Epithelial cell of proximal tubule (primary cell): ENCODE measurements around the gene TEKT3. TPM values are rescaled to one million over a fixed set of nuclear protein-coding genes. Genes with fewer than 3 reads are reported as not detected.

Experiments
- DNase-seq: peaks from one replicate; pipeline ENCODE4 v3.0.0-alpha.2; 2011; ENCODE audit warnings: low read depth
- H3K4me3 ChIP-seq: 2 replicates; pipeline ENCODE4 v1.5.1; 2011; ENCODE audit warnings: low read depth, mild to moderate bottlenecking, low read length
- total RNA-seq: library from RNA; depleted of rRNA; stranded (reverse); fragments of >200 nt; gene quantifications from 2 replicates; pipeline ENCODE4 v1.2.3, GENCODE V29; 2015
- TF ChIP-seq, protein P1 (sequence below): conservative IDR thresholded peaks from 2 replicates; pipeline ENCODE4 v1.5.1; 2012; ENCODE audit warnings: low read depth, mild to moderate bottlenecking, low read length

The TEKT3 gene
- total RNA-seq, 1 donor from 2014 or later = not detected

GRCh38 chr17:15368600-15368999, 27.2 kb upstream of the TEKT3 start:
- no peak for DNase-seq
- no peak overlapping the region for H3K4me3 ChIP-seq
- TF ChIP-seq, protein P1, sequence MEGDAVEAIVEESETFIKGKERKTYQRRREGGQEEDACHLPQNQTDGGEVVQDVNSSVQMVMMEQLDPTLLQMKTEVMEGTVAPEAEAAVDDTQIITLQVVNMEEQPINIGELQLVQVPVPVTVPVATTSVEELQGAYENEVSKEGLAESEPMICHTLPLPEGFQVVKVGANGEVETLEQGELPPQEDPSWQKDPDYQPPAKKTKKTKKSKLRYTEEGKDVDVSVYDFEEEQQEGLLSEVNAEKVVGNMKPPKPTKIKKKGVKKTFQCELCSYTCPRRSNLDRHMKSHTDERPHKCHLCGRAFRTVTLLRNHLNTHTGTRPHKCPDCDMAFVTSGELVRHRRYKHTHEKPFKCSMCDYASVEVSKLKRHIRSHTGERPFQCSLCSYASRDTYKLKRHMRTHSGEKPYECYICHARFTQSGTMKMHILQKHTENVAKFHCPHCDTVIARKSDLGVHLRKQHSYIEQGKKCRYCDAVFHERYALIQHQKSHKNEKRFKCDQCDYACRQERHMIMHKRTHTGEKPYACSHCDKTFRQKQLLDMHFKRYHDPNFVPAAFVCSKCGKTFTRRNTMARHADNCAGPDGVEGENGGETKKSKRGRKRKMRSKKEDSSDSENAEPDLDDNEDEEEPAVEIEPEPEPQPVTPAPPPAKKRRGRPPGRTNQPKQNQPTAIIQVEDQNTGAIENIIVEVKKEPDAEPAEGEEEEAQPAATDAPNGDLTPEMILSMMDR = no peak

GRCh38 chr17:15366026-15366425, 24.6 kb upstream of the TEKT3 start:
- DNase-seq = no peak
- no peak overlapping the region for H3K4me3 ChIP-seq
- TF ChIP-seq, protein P1 = no peak

GRCh38 chr17:15364615-15365014, 23.2 kb upstream of the TEKT3 start:
- H3K4me3 ChIP-seq = no peak overlapping the region
- DNase-seq = no peak
- TF ChIP-seq, protein P1 = no peak

DNA sequence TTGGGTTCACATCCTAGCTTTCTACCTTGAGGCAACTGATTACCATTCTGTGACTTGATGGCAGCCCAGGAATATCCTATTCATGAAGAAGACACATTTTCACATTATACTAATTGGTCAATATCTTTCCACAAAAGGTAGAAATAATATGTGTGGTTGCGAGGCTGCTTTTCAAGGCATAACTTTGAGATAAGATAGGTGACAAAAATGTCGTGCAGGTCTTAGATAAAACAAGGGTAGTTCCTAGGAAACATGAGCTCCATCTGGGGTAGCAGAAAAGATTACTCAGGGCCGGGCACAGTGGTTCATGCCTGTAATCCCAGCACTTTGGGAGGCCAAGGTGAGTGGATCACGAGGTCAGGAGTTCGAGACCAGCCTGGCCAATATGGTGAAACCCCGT, 22.3 kb upstream of the TEKT3 start:
- no peak for DNase-seq
- H3K4me3 ChIP-seq = no peak overlapping the region
- TF ChIP-seq, protein P1 = no peak

DNA sequence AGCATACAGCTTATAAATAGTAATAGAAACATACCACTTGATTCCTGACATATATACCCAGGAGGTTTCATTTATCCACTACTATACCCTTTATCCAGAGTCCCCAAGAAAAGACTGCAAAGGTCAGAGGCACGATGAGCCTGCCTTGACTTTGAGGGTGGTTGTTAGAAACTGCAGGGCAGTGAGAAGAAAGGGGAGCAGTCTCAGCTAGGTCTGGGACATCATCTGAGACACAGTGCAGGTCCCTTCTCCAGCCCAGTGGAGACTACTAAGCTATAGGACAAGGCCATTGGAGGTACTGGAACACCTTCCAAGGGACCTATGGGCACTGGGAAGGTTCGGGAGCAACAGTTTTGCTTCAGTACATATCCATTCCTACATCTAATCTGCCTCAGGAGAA, 20.2 kb upstream of the TEKT3 start:
- no peak overlapping the region for H3K4me3 ChIP-seq
- DNase-seq = no peak
- TF ChIP-seq, protein P1 = no peak

DNA sequence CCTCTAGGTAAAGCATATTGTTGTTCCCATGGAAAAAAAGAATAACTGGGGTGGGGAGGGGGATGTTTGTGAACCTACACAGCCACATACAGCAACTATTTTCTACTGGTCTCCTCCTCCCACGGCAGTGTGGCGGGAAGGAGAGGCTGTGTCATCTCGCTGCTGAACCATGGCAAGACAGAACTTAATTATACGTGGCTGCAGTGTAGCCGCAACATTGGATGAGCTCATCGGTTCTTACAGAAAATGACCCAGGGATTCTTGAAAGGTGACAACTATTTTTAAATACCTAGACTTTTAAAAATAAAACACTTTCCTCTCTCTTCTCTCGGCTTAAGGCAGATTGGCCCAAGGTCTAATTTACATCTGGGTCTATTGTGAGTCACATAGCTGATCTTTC, 19.8 kb upstream of the TEKT3 start:
- TF ChIP-seq, protein P1 = no peak
- H3K4me3 ChIP-seq = no peak overlapping the region
- DNase-seq = no peak

DNA sequence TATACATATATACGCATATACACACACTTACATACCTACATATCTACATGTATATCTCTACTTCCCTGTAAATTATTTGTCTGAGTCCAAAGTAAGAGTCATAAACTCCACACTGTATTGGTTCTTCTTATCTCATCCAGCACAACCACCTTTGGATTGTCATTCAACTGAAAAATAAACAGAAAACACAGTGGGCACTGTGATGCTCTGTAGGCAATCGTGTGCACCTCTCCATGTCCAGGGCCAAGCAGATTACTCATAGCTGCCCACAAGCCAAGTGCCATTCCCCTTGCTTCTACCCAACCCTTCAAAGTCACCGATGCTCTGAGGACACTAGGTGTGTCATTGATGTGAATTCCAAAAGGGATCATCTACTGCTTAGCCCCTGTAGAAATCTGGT, 12.9 kb upstream of the TEKT3 start:
- TF ChIP-seq, protein P1 = no peak
- no peak for DNase-seq

More for the DNA sequence above, 12.9 kb upstream of the TEKT3 start:
- H3K4me3 ChIP-seq = no peak overlapping the region
